ENCODE results near the gene MOB3C.

DNA sequence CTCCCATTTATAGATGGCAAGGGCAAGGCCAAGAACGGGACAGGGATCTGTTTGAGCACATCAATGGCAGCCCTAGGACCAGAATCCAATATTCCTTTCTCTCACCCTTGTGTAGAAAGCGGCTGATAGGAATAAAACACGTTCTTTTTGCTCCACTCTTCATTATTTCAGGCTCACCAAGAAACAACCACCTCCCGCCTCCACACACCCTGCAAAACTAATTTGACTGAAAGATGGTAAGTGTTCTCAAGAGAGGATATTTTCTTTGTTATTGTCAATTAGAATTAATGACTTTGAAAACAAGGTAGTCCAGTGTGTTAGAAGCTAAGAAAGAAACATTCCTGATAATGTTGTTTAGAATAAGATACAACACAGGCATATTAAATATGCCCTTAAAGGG is 53.3 kb downstream of the MOB3C start:
- TF ChIP-seq CTCF (conservative IDR thresholded peaks at IDR 0.05; ENCODE audit: low read length) (no peak), EZH2phosphoT487 (IDR thresholded peaks at IDR 0.05; ENCODE audit: borderline replicate concordance, low read depth, low read length) (no peak)

Measured in OCI-LY7 (cell line).